ENCODE results near the gene SCMH1. TPM values are rescaled to one million over a fixed set of nuclear protein-coding genes. Genes with fewer than 3 reads are reported as not detected.

The SCMH1 gene
- 26.7 and 30.2 TPM in 2 replicates for polyA plus RNA-seq (2011; rRNA removed)
- polyA plus RNA-seq (2012; cell fraction: cytosol; rRNA removed): 24.1 and 24.9 TPM in 2 replicates
- polyA plus RNA-seq (2012; cell fraction: nucleus; rRNA removed): 36.9 and 37.8 TPM in 2 replicates
- 11.6 to 17.4 TPM (median 11.6 TPM) in 3 replicates for polyA plus RNA-seq (2017; fragmentation: RNase III; extraction: RNeasy Plus Mini Kit Qiagen cat#74134 plus additional on column Dnase treatment)
- polyA minus RNA-seq (2011; rRNA and poly(A)+ RNA removed): 41.4 and 54.1 TPM in 2 replicates

GRCh38 chr1:41241749-41242341, at the start of gene SCMH1:
Gene SCMH1 (minus strand): TSS chr1:41242306. CDS start chr1:41186133, 56,173 bp downstream.
- ChIA-PET CTCF (interaction anchor here (1.3 kb wide), 1 partner anchor 10 kb away, joined by 4 read pairs; no protein-coding TSS in a partner anchor), POLR2A (interaction anchor here (0.6 to 1.7 kb wide), 4 partner anchors 89 to 238 kb away, joined by 3 to 7 read pairs (median 5); no protein-coding TSS in a partner anchor)

GRCh38 chr1:41291195-41291594, 49.1 kb upstream of the SCMH1 start:
- FAIRE-seq: no peak
- TF ChIP-seq HEYL (CRISPR knock-in tag; IDR thresholded peaks at IDR 0.05) (no peak), MAFK (IDR thresholded peaks at IDR 0.05; ENCODE audit: partially characterized antibody) (no peak)
- no peak overlapping the region for H3K27ac ChIP-seq
- POLR2A ChIA-PET: no interaction called here
- ATAC-seq: no peak
- CTCF ChIA-PET: interaction anchor here (1.3 kb wide), 1 partner anchor 9 kb away, joined by 5 read pairs; no protein-coding TSS in a partner anchor
- no peak overlapping the region for H3K4me3 ChIP-seq
- WGBS (ENCODE audit: missing lambda C conversion rate): 72% methylated on average over 5 of the region's 5 CpGs
- H3K4me1 ChIP-seq: no peaks in the 10 kb centered on the region
- DNase-seq (ENCODE audit: low read depth in 1 of 2, low spot score in 1 of 2): no peak
- no peak overlapping the region for H3K4me2 ChIP-seq
- H3K9me3 ChIP-seq: no peaks in the 10 kb centered on the region

More at GRCh38 chr1:41241749-41242341, at the start of gene SCMH1:
- TF ChIP-seq ZFP36 (IDR thresholded peaks at IDR 0.05; ENCODE audit: borderline replicate concordance, partially characterized antibody): no peak
- peak; percentile 48; the same call in 1 of the 2 replicates for TF ChIP-seq PHF8 (IDR thresholded peaks at IDR 0.05; ENCODE audit: borderline replicate concordance, low read depth)
- TF ChIP-seq, protein P1, sequence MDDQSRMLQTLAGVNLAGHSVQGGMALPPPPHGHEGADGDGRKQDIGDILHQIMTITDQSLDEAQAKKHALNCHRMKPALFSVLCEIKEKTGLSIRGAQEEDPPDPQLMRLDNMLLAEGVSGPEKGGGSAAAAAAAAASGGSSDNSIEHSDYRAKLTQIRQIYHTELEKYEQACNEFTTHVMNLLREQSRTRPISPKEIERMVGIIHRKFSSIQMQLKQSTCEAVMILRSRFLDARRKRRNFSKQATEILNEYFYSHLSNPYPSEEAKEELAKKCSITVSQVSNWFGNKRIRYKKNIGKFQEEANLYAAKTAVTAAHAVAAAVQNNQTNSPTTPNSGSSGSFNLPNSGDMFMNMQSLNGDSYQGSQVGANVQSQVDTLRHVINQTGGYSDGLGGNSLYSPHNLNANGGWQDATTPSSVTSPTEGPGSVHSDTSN (IDR thresholded peaks at IDR 0.05): no peak
- no peak for TF ChIP-seq MAZ (IDR thresholded peaks at IDR 0.05; ENCODE audit: borderline replicate concordance, low read depth, low read length)
- TF ChIP-seq POLR2AphosphoS2 (conservative IDR thresholded peaks at IDR 0.05; ENCODE audit: low read length): no peak
- TF ChIP-seq ATOH8 (CRISPR knock-in tag; IDR thresholded peaks at IDR 0.05; ENCODE audit: low read depth): no peak
- TF ChIP-seq RARB (CRISPR knock-in tag; IDR thresholded peaks at IDR 0.05): no peak
- TF ChIP-seq, protein P2, sequence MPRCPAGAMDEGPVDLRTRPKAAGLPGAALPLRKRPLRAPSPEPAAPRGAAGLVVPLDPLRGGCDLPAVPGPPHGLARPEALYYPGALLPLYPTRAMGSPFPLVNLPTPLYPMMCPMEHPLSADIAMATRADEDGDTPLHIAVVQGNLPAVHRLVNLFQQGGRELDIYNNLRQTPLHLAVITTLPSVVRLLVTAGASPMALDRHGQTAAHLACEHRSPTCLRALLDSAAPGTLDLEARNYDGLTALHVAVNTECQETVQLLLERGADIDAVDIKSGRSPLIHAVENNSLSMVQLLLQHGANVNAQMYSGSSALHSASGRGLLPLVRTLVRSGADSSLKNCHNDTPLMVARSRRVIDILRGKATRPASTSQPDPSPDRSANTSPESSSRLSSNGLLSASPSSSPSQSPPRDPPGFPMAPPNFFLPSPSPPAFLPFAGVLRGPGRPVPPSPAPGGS (IDR thresholded peaks at IDR 0.05): no peak
- TF ChIP-seq RFX5 (IDR thresholded peaks at IDR 0.05): no peak
- TF ChIP-seq RNF2 (IDR thresholded peaks at IDR 0.05; ENCODE audit: borderline replicate concordance, low read depth): no peak
- TF ChIP-seq NR3C1 (IDR thresholded peaks at IDR 0.05): no peak
- TF ChIP-seq JUN (IDR thresholded peaks at IDR 0.05): peak in 1 of 2 experiments; percentile 47; a peak in 2 of 5 replicates
- 0 out of 5 replicates have a peak, but pooled peaks of 1 of the 2 experiments have one; percentile 9 for TF ChIP-seq RAD21 (conservative IDR thresholded peaks at IDR 0.05 in 1 of 2, IDR thresholded peaks at IDR 0.05 in 1 of 2)
- TF ChIP-seq HDAC2 (IDR thresholded peaks at IDR 0.05): no peak
- Histone ChIP-seq H3K4me1 (peaks cover 52% of the 10 kb centered on the region), H3K4me3 (peak within 1 kb of the TSS; percentile 95), H3K27ac (peak within 1 kb of the TSS; percentile 99 to 100), H3K9me3 (no peaks in the 10 kb centered on the region), H3K4me2 (peak within 1 kb of the TSS; percentile 93)
- DNase-seq (ENCODE audit: low read depth in 1 of 2, low spot score in 1 of 2) (peak; percentile 13 to 30), ATAC-seq (peak; percentile 58 to 74), FAIRE-seq (no peak)
- no CpG with 5 or more reads among the region's 85 CpGs for WGBS (ENCODE audit: missing lambda C conversion rate)

DNA sequence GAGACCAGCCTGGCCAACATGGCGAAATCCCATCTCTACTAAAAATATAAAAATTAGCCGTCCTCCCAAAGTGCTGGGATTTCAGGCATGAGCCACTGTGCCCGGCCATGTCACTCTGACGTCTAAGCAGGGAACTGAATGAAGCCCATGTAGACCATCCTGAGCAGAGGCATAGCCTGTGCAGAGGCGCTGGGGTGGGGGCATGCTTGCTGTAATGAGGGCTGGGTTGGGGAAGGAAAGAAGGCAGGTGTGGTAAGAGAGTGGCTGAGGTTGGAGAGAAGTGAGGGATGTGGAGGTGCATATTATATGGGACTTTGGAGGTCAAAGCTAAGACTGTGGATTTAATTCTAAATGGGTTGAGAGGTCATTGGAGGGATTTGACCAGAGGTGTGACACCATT, 47.1 kb upstream of the SCMH1 start:
- Histone ChIP-seq H3K4me2 (no peak overlapping the region), H3K4me1 (no peaks in the 10 kb centered on the region), H3K9me3 (no peaks in the 10 kb centered on the region), H3K4me3 (no peak overlapping the region), H3K27ac (no peak overlapping the region)
- FAIRE-seq: no peak
- no peak for ATAC-seq
- WGBS (ENCODE audit: missing lambda C conversion rate): 54% methylated on average over 3 of the region's 5 CpGs
- ChIA-PET POLR2A (no interaction called here), CTCF (interaction anchor here (1.1 to 1.2 kb wide), 2 partner anchors 21 to 227 kb away, joined by 3 read pairs; no protein-coding TSS in a partner anchor)
- TF ChIP-seq HOXA7 (CRISPR knock-in tag; IDR thresholded peaks at IDR 0.05): no peak
- no peak for TF ChIP-seq POLR2AphosphoS2 (conservative IDR thresholded peaks at IDR 0.05; ENCODE audit: low read length)
- no peak for TF ChIP-seq ZNF302 (CRISPR knock-in tag; IDR thresholded peaks at IDR 0.05)
- TF ChIP-seq TFCP2L1 (CRISPR knock-in tag; IDR thresholded peaks at IDR 0.05): no peak
- no peak for TF ChIP-seq CTCF (IDR thresholded peaks at IDR 0.05)
- TF ChIP-seq RCOR1 (IDR thresholded peaks at IDR 0.05; ENCODE audit: low read depth, low read length): no peak
- no peak for TF ChIP-seq SMC3 (IDR thresholded peaks at IDR 0.05)
- TF ChIP-seq HDAC2 (IDR thresholded peaks at IDR 0.05): no peak
- TF ChIP-seq ATOH8 (CRISPR knock-in tag; IDR thresholded peaks at IDR 0.05; ENCODE audit: low read depth): no peak
- TF ChIP-seq, protein P3, sequence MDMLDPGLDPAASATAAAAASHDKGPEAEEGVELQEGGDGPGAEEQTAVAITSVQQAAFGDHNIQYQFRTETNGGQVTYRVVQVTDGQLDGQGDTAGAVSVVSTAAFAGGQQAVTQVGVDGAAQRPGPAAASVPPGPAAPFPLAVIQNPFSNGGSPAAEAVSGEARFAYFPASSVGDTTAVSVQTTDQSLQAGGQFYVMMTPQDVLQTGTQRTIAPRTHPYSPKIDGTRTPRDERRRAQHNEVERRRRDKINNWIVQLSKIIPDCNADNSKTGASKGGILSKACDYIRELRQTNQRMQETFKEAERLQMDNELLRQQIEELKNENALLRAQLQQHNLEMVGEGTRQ (IDR thresholded peaks at IDR 0.05): no peak
- no peak for DNase-seq (ENCODE audit: low read depth in 1 of 2, low spot score in 1 of 2)
